ENCODE measurements around the gene ZNF281. TPM values are rescaled to one million over a fixed set of nuclear protein-coding genes. Genes with fewer than 3 reads are reported as not detected.
"Not testable (repeated sequence)": the region's sequence is repeated elsewhere in the genome, so short reads cannot be mapped to it uniquely, and the experiment has no call there.

The ZNF281 gene
- total RNA-seq, 6 experiments from 2014 or later = 37.2 to 50.7 (median 43.9) TPM

- TF ChIP-seq CTCF (IDR thresholded peaks at IDR 0.05) = no peak
- Mint-ChIP-seq H3K27me3 (ENCODE audit: insufficient read depth) (no peaks in the 10 kb centered on the region), H3K4me3 (no peak overlapping the region), H3K27ac (no peak overlapping the region), H3K36me3 (ENCODE audit: low read depth) (peaks cover 14% of the 10 kb centered on the region), H3K9me3 (no peaks in the 10 kb centered on the region), H3K4me1 (ENCODE audit: low read depth) (peaks cover 51% of the 10 kb centered on the region)
- no peak for DNase-seq
Observed at GRCh38 chr1:200442537-200443156, 32.8 kb upstream of the ZNF281 start.

GRCh38 chr1:200442023-200442422, 32.2 kb upstream of the ZNF281 start:
- no peak for TF ChIP-seq CTCF (IDR thresholded peaks at IDR 0.05)
- no peak overlapping the region for H3K4me3 Mint-ChIP-seq
- no peaks in the 10 kb centered on the region for H3K9me3 Mint-ChIP-seq
- peaks cover 55% of the 10 kb centered on the region for H3K4me1 Mint-ChIP-seq (ENCODE audit: low read depth)
- H3K27ac Mint-ChIP-seq = no peak overlapping the region
- no peaks in the 10 kb centered on the region for H3K27me3 Mint-ChIP-seq (ENCODE audit: insufficient read depth)
- peaks cover 14% of the 10 kb centered on the region; the same call in 1 of the 2 replicates for H3K36me3 Mint-ChIP-seq (ENCODE audit: low read depth)
- DNase-seq = no peak

- H3K27ac Mint-ChIP-seq = peak overlapping the region; percentile 76
- TF ChIP-seq CTCF (IDR thresholded peaks at IDR 0.05) = no peak
- peak overlapping the region; percentile 61; the same call in 1 of the 2 replicates for H3K4me3 Mint-ChIP-seq
- peaks cover 51% of the 10 kb centered on the region for H3K4me1 Mint-ChIP-seq (ENCODE audit: low read depth)
- DNase-seq = peak; percentile 46
- peaks cover 1% of the 10 kb centered on the region; the same call in 1 of the 2 replicates for H3K27me3 Mint-ChIP-seq (ENCODE audit: insufficient read depth)
- peaks cover 11% of the 10 kb centered on the region; the same call in 1 of the 2 replicates for H3K36me3 Mint-ChIP-seq (ENCODE audit: low read depth)
- H3K9me3 Mint-ChIP-seq = no peaks in the 10 kb centered on the region
Observed at GRCh38 chr1:200438911-200439310, 29.1 kb upstream of the ZNF281 start.

- Mint-ChIP-seq H3K4me3 (peak overlapping the region; percentile 61; the same call in 1 of the 2 replicates), H3K36me3 (ENCODE audit: low read depth) (peaks cover 11% of the 10 kb centered on the region; the same call in 1 of the 2 replicates), H3K4me1 (ENCODE audit: low read depth) (peaks cover 48% of the 10 kb centered on the region), H3K27ac (peak overlapping the region; percentile 76)
- H3K9me3 Mint-ChIP-seq; DNase-seq; H3K27me3 Mint-ChIP-seq (ENCODE audit: insufficient read depth): not testable (repeated sequence)
Observed at GRCh38 chr1:200438413-200438812, 28.6 kb upstream of the ZNF281 start.

- TF ChIP-seq CTCF (IDR thresholded peaks at IDR 0.05) = no peak
- H3K27me3 Mint-ChIP-seq (ENCODE audit: insufficient read depth) = peaks cover 1% of the 10 kb centered on the region; the same call in 1 of the 2 replicates
- H3K36me3 Mint-ChIP-seq (ENCODE audit: low read depth) = peaks cover 11% of the 10 kb centered on the region; the same call in 1 of the 2 replicates
- H3K27ac Mint-ChIP-seq = peak overlapping the region; percentile 39
- no peaks in the 10 kb centered on the region for H3K9me3 Mint-ChIP-seq
- peak overlapping the region; percentile 46 for H3K4me3 Mint-ChIP-seq
- H3K4me1 Mint-ChIP-seq (ENCODE audit: low read depth) = peaks cover 52% of the 10 kb centered on the region
- DNase-seq = no peak
Observed at GRCh38 chr1:200437556-200438203, 27.8 kb upstream of the ZNF281 start.

GRCh38 chr1:200437088-200437487, 27.3 kb upstream of the ZNF281 start:
- TF ChIP-seq CTCF (IDR thresholded peaks at IDR 0.05) = no peak
- H3K27ac Mint-ChIP-seq = no peak overlapping the region
- no peak overlapping the region for H3K4me3 Mint-ChIP-seq
- no peaks in the 10 kb centered on the region for H3K9me3 Mint-ChIP-seq
- DNase-seq = no peak
- H3K4me1 Mint-ChIP-seq (ENCODE audit: low read depth) = peaks cover 52% of the 10 kb centered on the region
- peaks cover 11% of the 10 kb centered on the region; the same call in 1 of the 2 replicates for H3K36me3 Mint-ChIP-seq (ENCODE audit: low read depth)
- peaks cover 1% of the 10 kb centered on the region; the same call in 1 of the 2 replicates for H3K27me3 Mint-ChIP-seq (ENCODE audit: insufficient read depth)
